Stimulated activated CD8-positive, alpha-beta memory T cell treated with anti-CD3 and anti-CD28 coated beads, Interleukin-15, amount 100 ng/mL, for 24 hours (primary cell): ENCODE measurements around the gene HORMAD2.

Source experiments
- DNase-seq: peaks from one replicate; pipeline ENCODE4 v3.0.0-alpha.2; 2020; ENCODE audit warnings: low read depth

The HORMAD2 gene

DNA sequence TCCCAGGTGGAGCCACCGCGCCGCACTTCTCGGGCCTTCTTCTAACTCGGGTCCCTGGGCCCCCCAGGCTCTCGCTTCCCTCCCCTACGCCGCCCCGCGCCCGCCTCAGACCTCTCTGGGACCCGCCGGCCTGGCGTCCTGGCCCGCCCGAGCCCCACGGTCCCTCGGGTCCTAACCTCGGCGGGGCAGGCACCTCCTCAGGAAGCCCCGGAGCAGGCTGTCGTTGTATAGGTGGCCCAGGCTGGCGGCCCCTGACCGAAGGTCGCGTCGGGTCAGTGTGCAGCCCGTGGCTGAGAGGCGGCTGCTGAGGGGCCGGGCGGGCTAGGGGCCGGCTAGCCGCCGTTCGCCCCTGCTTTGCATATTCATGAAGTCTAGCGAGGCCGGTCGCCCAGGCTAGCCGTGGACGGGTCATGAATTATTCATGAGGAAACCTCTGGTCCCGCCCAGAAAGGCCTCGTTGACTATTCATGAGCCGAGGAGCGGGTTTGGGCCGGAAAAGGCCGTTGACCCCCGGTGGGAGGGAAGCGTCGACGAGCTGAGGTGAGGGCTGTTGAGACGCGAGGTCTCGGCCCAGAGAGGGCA is at the start of gene HORMAD2:
HORMAD2 (plus strand) TSS at position 513 of the 582 bp plus-strand sequence. CDS start 13,489 bp downstream, outside the sequence.
- DNase-seq: no peak

DNA sequence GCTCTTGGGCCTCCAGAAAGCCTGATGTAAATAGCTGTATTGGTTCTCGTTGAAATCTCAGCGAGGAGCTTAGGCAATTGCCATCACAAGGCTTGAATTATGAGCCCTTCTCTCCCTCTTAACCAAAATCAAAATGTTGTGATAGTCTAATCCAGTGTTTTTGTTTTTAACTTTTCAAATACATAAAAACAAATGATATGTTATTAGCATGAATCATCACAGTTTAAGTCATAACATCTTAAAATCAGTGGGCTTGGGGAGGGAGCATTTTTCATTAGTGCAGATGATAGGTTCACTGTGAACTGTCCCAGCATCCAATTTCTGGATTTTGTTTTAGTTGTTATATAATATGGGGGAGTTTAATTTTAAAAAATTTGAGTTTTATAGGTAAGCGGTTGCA is 48.9 kb upstream of the HORMAD2 start:
- DNase-seq: no peak

DNA sequence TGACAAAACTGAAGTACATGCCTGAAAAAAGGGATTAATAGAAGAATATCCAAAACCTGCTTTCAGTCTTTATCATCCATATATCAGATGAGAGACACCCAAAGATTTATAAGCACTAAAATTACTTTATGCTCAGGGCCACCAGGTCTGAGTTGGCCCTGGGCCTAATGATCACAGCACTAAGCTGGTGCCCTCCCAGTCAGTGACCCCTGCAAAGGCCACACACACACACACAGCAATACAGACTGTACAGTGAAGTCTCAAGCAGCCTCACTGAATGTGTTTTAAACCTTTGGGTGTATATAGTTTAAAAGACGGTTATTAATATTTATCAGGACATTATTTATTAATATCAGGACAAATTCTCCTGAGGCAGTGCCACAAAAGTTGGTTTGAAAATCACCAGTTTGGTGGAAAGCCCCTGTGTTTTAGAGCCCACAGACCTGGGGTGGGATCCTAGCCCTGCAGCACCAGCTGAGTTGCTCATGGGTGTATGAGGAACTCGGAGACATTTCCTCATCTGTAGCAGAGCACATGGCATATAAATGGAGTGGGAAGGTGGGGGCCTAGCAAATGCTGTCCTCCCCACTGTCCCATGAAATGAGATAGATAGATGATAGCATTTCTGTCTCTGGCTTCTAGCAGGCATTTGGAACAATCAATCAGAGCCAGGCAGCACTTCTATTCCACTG is 48.4 kb upstream of the HORMAD2 start:
- no peak for DNase-seq

DNA sequence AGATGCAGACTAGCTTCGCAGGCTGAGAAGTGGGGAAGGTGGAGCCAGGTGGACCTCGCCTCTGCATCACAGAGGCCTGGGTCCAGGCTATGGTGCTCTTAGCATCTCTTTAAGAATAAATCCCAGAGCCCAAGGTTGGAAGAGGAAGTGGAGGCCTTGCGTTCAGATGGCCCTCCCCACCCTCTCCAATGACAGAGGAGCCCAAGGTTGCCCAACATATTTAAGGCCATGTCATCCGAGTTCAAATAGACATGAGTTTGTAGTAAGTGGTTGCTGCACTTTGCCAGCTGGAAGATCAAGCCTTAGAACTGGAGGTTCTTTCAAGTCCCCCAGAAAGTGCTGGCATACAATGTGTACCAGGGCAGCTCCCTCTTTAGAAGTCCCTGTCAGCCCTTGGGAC is 47.1 kb upstream of the HORMAD2 start:
- no peak for DNase-seq

- no peak for DNase-seq
Observed at GRCh38 chr22:30033901-30034300, 46.4 kb upstream of the HORMAD2 start.

- no peak for DNase-seq
Observed at GRCh38 chr22:30036656-30037055, 43.6 kb upstream of the HORMAD2 start.

GRCh38 chr22:30038219-30038618 is 42.0 kb upstream of the HORMAD2 start:
- DNase-seq: no peak

DNA sequence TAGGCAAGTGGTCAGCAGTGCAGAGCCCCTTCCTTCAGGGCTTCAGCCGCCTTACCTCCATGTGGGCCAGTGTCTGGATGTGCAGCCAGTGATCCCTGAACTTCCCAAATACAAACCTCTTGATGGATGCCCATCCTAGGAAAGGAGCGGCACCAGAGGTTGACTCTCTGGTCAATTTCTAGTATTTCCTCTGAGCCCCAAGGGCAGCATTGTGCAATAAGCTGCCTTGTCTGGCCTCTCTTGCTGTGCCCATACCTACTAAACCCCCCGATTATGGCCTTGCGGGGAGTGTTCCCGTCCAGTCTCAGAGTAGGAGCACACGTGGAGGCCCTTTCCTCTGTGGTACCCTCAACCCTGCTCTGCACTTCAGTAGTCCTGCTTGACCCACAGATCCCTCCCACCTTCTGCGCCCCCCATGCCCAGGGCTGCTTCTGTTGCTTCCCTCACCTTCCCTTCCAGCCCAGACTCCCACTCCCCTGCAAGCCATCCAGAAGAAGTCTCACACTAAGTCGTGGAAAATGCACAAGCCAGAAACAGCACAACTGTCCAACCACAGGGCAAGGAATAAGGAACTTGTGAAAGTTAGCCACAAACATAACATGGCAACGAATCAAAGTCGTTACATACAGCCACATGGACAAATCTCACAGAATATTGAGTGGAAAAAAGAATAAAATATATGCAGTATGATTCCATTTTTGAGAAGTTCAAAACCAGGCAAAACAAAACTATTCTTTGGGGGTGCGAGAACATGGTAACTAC is 39.6 kb upstream of the HORMAD2 start:
- DNase-seq: no peak

- no peak for DNase-seq
Observed at GRCh38 chr22:30041475-30041874, 38.8 kb upstream of the HORMAD2 start.

DNA sequence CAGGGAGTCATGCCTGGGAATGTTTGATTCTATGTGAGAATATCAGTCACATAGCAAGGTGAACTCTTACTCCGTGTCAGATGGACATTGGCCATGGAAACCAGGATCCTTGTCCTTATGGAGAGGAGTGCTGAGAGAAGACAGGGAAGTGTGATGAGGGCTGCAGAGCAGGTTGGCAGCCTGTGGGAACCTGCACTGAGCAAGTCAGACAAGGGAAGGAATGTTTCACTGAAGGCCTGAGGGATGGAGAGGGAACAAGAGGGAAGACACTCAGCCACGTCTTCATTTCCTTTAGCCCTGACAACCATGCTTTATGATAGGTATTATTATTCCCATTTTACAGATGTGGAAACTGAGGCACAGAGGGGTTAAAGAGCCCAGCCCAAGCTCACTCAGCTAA is 38.4 kb upstream of the HORMAD2 start:
- no peak for DNase-seq

DNA sequence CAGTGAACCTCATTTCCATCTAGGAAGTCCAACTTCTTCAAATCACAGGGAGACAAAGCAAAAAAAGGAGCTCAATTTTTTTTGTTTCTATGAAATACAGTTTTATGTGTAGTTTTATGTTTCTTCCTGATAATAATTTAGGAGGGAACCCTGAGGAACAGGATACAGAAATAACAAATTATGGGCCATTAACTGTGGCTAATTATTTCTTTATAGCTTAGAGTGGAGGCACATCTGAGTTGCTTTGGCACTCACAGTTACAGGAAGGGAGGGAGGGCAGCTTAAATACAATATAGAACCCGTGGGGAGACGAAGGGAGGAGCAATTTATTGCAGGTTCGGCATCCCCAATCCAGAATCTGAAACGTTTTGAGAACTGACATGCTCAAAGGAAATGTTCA is 37.1 kb upstream of the HORMAD2 start:
- no peak for DNase-seq

DNA sequence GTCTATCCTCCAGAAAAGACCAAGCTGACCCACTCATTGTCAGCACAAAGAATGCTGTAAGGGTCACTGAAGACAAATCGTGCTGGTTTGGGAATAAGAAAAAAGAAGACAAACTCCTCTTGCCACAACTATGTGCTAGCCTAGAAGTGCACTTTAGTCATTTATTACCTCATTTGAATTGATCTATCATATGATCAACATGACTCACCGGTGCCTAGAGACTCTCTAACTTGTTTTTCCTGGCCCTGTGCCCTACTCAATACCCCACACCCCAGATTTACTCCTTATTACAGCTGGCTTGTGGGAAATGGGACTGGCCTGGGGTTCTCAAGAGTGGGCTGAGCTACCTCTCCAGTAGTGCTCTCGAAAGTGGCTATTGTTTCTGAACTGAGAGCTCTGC is 35.9 kb upstream of the HORMAD2 start:
- DNase-seq: no peak

GRCh38 chr22:30044881-30045493 is 35.3 kb upstream of the HORMAD2 start:
- DNase-seq: no peak

DNA sequence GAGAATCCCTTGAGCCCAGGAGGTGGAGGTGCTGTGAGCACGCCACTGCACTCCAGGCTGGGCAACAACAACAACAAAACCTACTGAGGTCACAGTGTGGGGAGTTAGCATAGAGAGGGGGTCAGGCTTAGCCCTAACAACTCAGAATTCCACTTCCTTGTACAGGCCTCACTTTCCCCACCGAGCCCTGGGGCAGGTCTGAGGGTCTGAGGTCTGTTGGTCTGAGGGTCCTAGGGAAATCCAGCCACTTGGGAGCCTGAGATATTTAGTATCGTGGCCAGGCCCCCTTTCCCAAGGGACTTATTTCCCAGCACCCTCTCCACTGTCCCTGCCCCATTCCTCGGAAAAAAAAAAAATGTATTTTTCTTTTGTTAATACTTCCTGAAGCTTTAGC is 34.8 kb upstream of the HORMAD2 start:
- no peak for DNase-seq

GRCh38 chr22:30045901-30046715 is 34.2 kb upstream of the HORMAD2 start:
- DNase-seq: no peak

DNA sequence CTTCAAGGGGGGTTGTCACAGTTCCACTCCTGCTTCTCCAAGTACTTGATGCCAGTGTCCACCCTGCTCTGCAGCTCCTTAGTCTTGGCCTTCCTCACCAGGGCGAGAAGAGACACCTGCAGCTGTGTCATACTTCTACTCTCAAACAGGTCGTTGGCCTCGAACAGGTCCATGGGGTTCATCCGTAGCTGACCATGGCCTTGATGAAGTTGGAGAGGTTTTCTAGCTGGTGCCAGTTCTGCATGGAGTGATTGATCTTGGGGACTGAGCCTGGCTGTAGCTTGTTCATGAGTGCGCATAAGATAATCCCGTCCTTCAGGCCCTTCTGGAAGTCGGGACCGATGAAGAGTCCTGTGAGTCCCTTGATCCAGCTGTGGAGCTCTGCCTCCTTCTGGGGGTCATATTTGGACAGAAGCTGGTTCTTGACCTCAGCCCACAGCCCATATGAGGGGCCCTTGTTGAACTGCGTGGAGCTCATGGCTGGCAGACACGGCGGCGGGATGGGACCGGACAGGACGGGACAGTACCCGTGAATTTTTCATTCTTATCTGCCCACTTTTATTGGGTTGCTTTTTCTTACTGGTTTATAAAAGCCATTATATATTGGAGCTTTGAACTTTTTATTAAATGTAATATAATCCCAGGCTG is 33.4 kb upstream of the HORMAD2 start:
- no peak for DNase-seq

GRCh38 chr22:30047364-30047738 is 32.9 kb upstream of the HORMAD2 start:
- no peak for DNase-seq

DNA sequence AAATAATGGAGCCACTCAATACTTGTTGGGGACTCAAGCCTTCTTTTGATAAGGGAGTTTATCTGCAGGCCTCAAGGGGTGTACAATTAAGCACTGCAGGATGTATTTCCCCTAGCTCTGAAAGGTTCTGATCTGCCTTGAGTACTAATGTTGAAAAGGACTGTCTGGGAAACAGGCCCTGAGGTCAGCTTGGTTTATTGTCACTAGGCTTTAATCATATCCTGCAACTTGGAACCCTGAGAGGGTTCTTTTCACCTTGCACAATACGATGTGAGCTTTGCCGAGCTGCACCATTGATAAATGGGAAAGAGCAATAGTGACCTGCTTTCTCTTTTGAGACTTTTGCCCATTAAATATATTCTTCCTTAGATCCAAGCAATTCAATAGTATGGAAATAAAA is 31.6 kb upstream of the HORMAD2 start:
- no peak for DNase-seq

DNA sequence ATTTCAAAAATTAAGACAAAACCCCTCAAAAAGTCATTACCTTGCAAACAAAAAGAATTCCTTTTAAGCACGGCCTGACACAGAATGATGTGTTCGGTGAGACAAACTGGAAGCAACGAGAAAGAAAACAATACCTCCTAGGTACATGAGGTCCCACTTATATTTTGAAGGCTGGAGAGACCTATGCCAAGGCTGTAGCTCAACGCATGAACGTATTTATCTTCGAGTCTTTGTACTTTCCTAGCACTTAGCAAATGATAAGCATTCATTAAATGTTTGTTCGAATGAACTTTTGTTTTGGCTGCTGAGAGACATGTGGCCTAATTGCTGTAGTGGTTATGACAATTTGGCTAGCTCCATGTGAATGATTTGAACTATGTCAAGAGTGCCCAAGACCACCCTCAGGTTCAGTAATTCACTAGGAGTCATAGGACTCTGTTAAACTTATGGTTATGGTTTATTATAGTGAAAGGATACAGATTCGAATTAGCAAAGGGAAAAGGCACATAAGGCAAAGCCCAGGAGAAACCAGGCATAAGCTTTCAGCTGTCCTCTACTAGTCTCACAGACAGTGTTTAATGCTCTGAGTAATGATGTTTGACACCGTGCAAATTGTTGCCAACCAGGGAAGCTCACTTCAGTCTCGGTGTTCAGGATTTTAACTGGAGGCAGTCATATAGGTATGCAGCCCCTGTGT is 26.0 kb upstream of the HORMAD2 start:
- DNase-seq: no peak

DNA sequence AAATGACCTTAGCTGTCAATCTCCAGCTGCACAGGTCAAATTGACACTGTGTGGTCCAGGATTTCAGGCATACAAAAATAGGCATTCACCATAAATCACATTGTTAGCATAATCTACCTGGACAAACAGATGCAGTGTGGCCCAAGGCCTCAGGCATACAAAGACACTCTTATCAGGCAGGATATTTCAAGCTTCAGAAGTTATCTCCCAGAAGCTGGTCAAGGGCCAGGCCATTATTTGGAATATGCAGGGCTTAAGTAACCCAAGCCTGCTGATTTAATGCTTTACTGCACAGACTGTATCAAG is 25.5 kb upstream of the HORMAD2 start:
- no peak for DNase-seq

- DNase-seq: no peak
Observed at GRCh38 chr22:30056015-30056414, 24.2 kb upstream of the HORMAD2 start.
